ENCODE data around the gene HMBS. TPM values are rescaled to one million over a fixed set of nuclear protein-coding genes. Genes with fewer than 3 reads are reported as not detected.

HMBS gene
- total RNA-seq, 1 experiment from 2014 or later = 94.9 TPM

GRCh38 chr11:119093942-119094815, 9.5 kb downstream of the HMBS start:
- peaks cover 15% of the 10 kb centered on the region for H3K4me1 ChIP-seq
- no peaks in the 10 kb centered on the region for H3K9me3 ChIP-seq
- peak overlapping the region; percentile 95 for H3K4me3 ChIP-seq (ENCODE audit: low read depth, low read length)
- CTCF ChIA-PET = interaction anchor here (0.7 to 2.2 kb wide), 7 partner anchors 9 to 213 kb away, joined by 3 to 10 read pairs (median 3); partner anchors contain the start of genes HINFP and HMBS
- intact Hi-C loops (cut with micrococcal nuclease; ENCODE audit: unreplicated experiment) = loop anchor here (2.0 kb wide), 3 partner anchors 75 to 183 kb away; partner anchors contain the start of genes RPS25 and TRAPPC4
- peak overlapping the region; percentile 98 for H3K27ac Mint-ChIP-seq (ENCODE audit: unreplicated experiment)
- BruUV-seq (replicated peaks) = no TSS peak
- H3K27me3 Mint-ChIP-seq (ENCODE audit: insufficient read depth, unreplicated experiment) = no peaks in the 10 kb centered on the region
- no peaks in the 10 kb centered on the region for H3K27me3 ChIP-seq (replicated peaks; ENCODE audit: control insufficient read depth, insufficient read depth, low read length)
- POLR2A ChIA-PET = interaction anchor here (0.6 to 2.9 kb wide), 12 partner anchors 8 to 190 kb away, joined by 3 to 47 read pairs (median 6); partner anchors contain the start of genes C2CD2L, CBL, HINFP and HMBS
- peak overlapping the region; percentile 92 for H3K4me3 Mint-ChIP-seq (ENCODE audit: unreplicated experiment)
- H3K36me3 ChIP-seq (ENCODE audit: control insufficient read depth, insufficient read depth, low read length) = peaks cover 9% of the 10 kb centered on the region
- no peaks in the 10 kb centered on the region for H3K9me3 Mint-ChIP-seq (ENCODE audit: unreplicated experiment)
- DNase-seq = peak; percentile 49 to 66
- peaks cover 83% of the 10 kb centered on the region for H3K36me3 Mint-ChIP-seq (ENCODE audit: insufficient read depth, unreplicated experiment)
- peaks cover 19% of the 10 kb centered on the region for H3K4me1 Mint-ChIP-seq (ENCODE audit: low read depth, unreplicated experiment)
- TF ChIP-seq CTCF (IDR thresholded peaks at IDR 0.05; ENCODE audit: insufficient read depth in 1 of 2, low read depth in 1 of 2, low read length in 1 of 2, severe bottlenecking in 1 of 2, unreplicated experiment in 1 of 2) = no peak

GRCh38 chr11:119094816-119095065, 10.1 kb downstream of the HMBS start:
- Mint-ChIP-seq H3K27me3 (ENCODE audit: insufficient read depth, unreplicated experiment) (no peaks in the 10 kb centered on the region), H3K36me3 (ENCODE audit: insufficient read depth, unreplicated experiment) (peaks cover 87% of the 10 kb centered on the region), H3K27ac (ENCODE audit: unreplicated experiment) (peak overlapping the region; percentile 98), H3K4me3 (ENCODE audit: unreplicated experiment) (peak overlapping the region; percentile 92), H3K9me3 (ENCODE audit: unreplicated experiment) (no peaks in the 10 kb centered on the region), H3K4me1 (ENCODE audit: low read depth, unreplicated experiment) (peaks cover 19% of the 10 kb centered on the region)
- Histone ChIP-seq H3K4me1 (peaks cover 15% of the 10 kb centered on the region), H3K27me3 (replicated peaks; ENCODE audit: control insufficient read depth, insufficient read depth, low read length) (no peaks in the 10 kb centered on the region), H3K36me3 (ENCODE audit: control insufficient read depth, insufficient read depth, low read length) (peaks cover 9% of the 10 kb centered on the region), H3K9me3 (no peaks in the 10 kb centered on the region), H3K4me3 (ENCODE audit: low read depth, low read length) (peak overlapping the region; percentile 95)
- CTCF ChIA-PET = interaction anchor here (0.7 to 2.2 kb wide), 9 partner anchors 10 to 212 kb away, joined by 3 to 10 read pairs (median 3); partner anchors contain the start of genes C2CD2L, HINFP, HMBS and VPS11
- peak; percentile 91 to 93 for DNase-seq
- BruUV-seq (replicated peaks) = no TSS peak
- peak; percentile 72 to 96 for TF ChIP-seq CTCF (IDR thresholded peaks at IDR 0.05; ENCODE audit: insufficient read depth in 1 of 2, low read depth in 1 of 2, low read length in 1 of 2, severe bottlenecking in 1 of 2, unreplicated experiment in 1 of 2)
- POLR2A ChIA-PET = interaction anchor here (0.6 to 2.9 kb wide), 10 partner anchors 10 to 190 kb away, joined by 3 to 47 read pairs (median 6); partner anchors contain the start of genes C2CD2L, CBL, HINFP and HMBS
- intact Hi-C loops (cut with micrococcal nuclease; ENCODE audit: unreplicated experiment) = loop anchor here (1.0 to 2.0 kb wide), 7 partner anchors 9 to 184 kb away; partner anchors contain the start of genes HINFP, HYOU1, RPS25 and TRAPPC4
